Limb (tissue), 2 donors: ENCODE data around the gene SLC22A2.
"Not testable (repeated sequence)": the region's sequence is repeated elsewhere in the genome, so short reads cannot be mapped to it uniquely, and the experiment has no call there.

Experiments
- DNase-seq, 2 donors: peaks; one replicate each; pipeline ENCODE4 v3.0.0-alpha.2; 2016; ENCODE audit errors: extremely low spot score in 2 of 2

Gene SLC22A2

GRCh38 chr6:160252073-160252813 is 6.4 kb downstream of the SLC22A2 start:
- DNase-seq, result no peak

GRCh38 chr6:160249671-160250070 is 8.9 kb downstream of the SLC22A2 start:
- DNase-seq, result no peak

- DNase-seq, result no peak
Measured at GRCh38 chr6:160248538-160248937, 10.1 kb downstream of the SLC22A2 start.

GRCh38 chr6:160247457-160247883 is 11.2 kb downstream of the SLC22A2 start:
- no peak for DNase-seq

- DNase-seq, result no peak
Measured at GRCh38 chr6:160240691-160241084, 17.9 kb downstream of the SLC22A2 start.

GRCh38 chr6:160239929-160240690 is 18.5 kb downstream of the SLC22A2 start:
- no peak for DNase-seq

GRCh38 chr6:160238761-160239751 is 19.6 kb downstream of the SLC22A2 start:
- no peak for DNase-seq

GRCh38 chr6:160238278-160238711 is 20.3 kb downstream of the SLC22A2 start:
- no peak for DNase-seq

- not testable (repeated sequence) for DNase-seq
Measured at GRCh38 chr6:160237597-160238275, 20.9 kb downstream of the SLC22A2 start.

GRCh38 chr6:160236235-160236872 is 22.3 kb downstream of the SLC22A2 start:
- not testable (repeated sequence) for DNase-seq

GRCh38 chr6:160233950-160234640 is 24.5 kb downstream of the SLC22A2 start:
- not testable (repeated sequence) for DNase-seq

- DNase-seq, result no peak
Measured at GRCh38 chr6:160227769-160228161, 30.9 kb downstream of the SLC22A2 start.

- no peak for DNase-seq
Measured at GRCh38 chr6:160227038-160227768, 31.4 kb downstream of the SLC22A2 start.

GRCh38 chr6:160226118-160226591 is 32.5 kb downstream of the SLC22A2 start:
- DNase-seq, result no peak

- no peak for DNase-seq
Measured at GRCh38 chr6:160224639-160225237, 33.9 kb downstream of the SLC22A2 start.

GRCh38 chr6:160222491-160222890 is 36.1 kb downstream of the SLC22A2 start:
- DNase-seq, result no peak

GRCh38 chr6:160221918-160222317 is 36.7 kb downstream of the SLC22A2 start:
- no peak for DNase-seq

- no peak for DNase-seq
Measured at GRCh38 chr6:160221423-160221822, 37.2 kb downstream of the SLC22A2 start.

- DNase-seq, result no peak
Measured at GRCh38 chr6:160218810-160219209, 39.8 kb downstream of the SLC22A2 start.
